GM18505 (cell line): ENCODE data around the gene COA8.
A peak's percentile ranks its signal among the peaks of the same experiment; 100 is the strongest.

ENCODE experiments used
- ATAC-seq: cut with Tn5 transposase; IDR thresholded peaks from one replicate; pipeline ENCODE4 v1.9.1; 2021; ENCODE audit not compliant: unreplicated experiment
- POLR2A ChIP-seq: IDR thresholded peaks from 4 replicates; pipeline ENCODE4 v1.6.1; 2011; ENCODE audit warnings: borderline replicate concordance; ENCODE audit not compliant: insufficient read depth, insufficient read length; ENCODE audit errors: extremely low read depth

Gene COA8

DNA sequence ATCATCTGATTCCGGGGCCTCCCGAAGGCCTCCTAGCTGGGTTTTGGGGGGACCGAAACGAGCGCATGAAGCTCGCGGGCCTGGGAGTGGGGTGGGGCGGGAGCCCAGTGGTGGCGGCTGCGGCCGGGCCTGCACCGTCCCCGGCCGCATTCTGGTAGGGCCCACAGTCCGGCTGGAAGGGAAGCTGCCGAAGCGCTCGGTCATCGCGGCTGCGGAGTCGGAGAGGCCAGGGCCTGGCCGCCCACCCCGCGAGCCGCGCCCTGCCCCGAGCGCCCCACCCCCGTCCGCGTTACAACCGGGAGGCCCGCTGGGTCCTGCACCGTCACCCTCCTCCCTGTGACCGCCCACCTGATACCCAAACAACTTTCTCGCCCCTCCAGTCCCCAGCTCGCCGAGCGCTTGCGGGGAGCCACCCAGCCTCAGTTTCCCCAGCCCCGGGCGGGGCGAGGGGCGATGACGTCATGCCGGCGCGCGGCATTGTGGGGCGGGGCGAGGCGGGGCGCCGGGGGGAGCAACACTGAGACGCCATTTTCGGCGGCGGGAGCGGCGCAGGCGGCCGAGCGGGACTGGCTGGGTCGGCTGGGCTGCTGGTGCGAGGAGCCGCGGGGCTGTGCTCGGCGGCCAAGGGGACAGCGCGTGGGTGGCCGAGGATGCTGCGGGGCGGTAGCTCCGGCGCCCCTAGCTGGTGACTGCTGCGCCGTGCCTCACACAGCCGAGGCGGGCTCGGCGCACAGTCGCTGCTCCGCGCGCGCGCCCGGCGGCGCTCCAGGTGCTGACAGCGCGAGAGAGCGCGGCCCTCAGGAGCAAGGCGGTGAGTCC, 66.1 kb downstream of the COA8 start, which contains the start of gene KLC1:
TSS of gene KLC1 (plus strand) at position 528 of the 819 bp plus-strand sequence. CDS start 25,354 bp downstream, outside the sequence.
- peak; percentile 60 for ATAC-seq

DNA sequence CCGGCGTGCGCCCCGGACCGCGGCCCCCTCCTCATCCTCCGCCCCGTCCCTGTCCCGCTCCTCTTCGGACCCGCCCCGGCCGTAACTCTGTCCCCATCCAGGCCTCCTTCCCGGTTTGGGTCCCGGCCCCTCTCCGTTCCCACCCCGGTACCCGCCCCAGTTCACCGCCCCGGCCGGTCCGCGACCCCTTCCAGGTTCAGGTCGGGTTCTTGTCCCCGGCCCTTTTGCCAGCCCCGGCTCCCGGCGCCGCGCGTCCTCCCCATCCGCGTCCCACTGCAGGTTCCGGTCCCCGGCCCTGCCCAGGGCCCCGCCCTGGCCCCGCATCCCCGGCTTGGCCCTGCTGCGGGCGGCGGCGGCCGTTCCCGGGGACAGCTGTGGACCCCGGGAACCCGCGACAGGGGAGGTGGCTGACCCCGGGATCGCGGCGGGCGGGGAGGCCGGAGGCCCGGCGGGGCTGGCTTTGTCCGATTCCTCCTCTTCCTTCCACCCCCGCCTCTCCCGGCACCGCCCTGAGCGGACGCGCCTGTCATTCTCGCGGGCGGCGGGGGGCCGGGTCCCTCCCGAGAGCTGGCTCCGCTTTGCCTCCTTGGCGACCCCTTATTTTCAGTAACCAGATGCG, 66.9 kb downstream of the COA8 start:
- TF ChIP-seq POLR2A, result no peak
- ATAC-seq, result peak; percentile 26

More for the DNA sequence above, 66.1 kb downstream of the COA8 start, which contains the start of gene KLC1:
- TF ChIP-seq POLR2A, result peak; percentile 75

DNA sequence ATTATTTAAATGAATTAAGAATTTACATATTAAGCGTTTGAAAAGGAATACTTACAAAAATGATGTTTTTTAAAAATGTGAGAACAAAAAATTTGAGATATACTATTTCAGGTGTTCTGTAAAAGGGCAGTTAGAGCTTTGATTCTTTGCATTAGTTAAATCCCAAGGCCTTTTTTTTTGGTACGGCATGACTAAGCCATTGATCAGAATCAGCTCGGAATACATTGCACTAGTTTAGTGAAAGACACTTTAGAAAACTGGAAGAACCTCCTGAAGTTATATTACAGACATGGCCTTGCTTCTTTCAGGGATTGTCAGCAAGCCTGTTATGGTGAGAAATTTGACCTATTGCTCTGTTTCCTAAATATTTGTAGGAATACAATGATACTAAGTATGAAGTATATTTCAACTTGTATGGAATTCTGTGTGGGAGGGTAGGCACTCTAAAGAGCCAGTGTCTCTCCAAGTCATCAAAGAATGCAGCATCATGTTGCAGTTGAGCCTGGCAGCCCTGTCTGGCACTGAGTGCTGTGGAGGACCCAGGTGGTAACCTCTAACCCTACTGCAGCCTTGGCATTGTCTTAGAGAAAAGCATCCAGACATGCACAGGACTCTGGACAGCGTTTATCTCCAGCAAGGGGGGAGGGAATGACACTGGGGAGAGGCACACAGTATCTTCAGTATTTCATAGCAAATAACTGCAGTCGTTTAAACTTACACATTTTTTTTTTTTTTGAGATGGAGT, 67.8 kb downstream of the COA8 start:
- ATAC-seq, result no peak
- no peak for TF ChIP-seq POLR2A

DNA sequence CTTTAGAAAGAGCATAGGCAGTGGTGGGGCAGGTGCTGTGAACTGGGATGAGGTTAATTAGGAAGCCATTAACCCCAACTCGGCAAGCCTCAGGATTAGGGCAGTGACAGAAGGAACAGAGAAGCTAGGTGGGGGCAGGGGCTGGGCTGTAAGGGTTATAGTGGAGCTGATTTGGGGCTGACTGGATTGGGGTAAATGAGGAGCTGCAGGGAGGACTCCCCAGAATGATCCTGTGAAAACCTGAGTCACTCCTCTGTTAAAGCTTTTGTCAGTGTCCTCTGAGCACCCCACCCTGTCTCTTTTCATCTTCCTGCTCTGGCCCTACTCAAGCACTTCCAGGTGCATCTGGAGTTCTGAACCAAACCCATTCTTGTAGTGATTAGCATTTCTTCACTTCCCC, 70.6 kb downstream of the COA8 start:
- ATAC-seq, result no peak
- TF ChIP-seq POLR2A, result no peak

DNA sequence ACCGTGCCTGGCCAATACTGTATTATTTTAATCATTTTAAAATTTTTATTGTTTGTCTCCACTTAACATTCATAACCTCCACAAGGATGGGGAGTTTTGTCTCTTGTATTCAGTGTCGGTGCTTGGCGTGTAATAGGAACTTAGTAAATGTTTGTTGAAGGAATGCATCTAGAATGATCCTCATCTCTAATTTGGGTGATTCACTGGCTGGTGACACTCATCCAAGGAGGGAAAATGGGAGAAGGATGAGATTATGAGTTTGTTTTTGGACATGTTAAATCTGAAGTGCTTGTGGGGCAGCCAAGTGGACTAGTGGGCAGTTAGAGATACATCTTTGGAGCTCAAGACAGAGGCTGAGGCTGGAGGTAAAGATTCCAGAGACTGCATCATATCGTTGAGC, 71.4 kb downstream of the COA8 start:
- no peak for ATAC-seq
- TF ChIP-seq POLR2A, result no peak

DNA sequence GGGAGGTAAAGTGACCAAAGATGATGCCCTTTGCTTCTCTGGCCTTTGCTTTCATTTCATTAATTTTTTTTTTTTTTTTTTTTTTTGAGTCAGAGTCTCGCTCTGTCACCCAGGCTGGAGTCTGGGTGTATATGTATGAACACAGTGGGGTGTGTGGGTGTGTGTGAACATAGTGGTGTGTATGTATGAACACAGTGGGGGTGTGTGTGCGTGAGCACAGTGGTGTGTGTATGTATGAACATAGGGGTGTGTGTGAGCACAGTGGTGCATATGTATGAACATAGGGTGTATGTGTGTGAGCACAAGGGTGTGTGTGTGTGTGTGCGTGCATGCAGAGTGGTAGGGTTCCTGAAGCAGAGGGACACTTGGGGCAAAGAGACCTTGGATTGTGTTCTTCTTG, 75.8 kb downstream of the COA8 start:
- ATAC-seq, result no peak

More for the DNA sequence above, 75.8 kb downstream of the COA8 start:
- no peak for TF ChIP-seq POLR2A
